IPS DF 4.7 (cell line): ENCODE measurements around the gene MBL2.

Source experiments
- DNase-seq: peaks from one replicate; pipeline ENCODE4 v3.0.0-alpha.2; 2013; ENCODE audit warnings: low spot score; ENCODE audit errors: extremely low read depth

Gene MBL2

GRCh38 chr10:52772623-52773022 is at the start of gene MBL2:
TSS of gene MBL2 (minus strand) at chr10:52772784. CDS start at chr10:52771635, 1,149 bp downstream.
- DNase-seq, result no peak

DNA sequence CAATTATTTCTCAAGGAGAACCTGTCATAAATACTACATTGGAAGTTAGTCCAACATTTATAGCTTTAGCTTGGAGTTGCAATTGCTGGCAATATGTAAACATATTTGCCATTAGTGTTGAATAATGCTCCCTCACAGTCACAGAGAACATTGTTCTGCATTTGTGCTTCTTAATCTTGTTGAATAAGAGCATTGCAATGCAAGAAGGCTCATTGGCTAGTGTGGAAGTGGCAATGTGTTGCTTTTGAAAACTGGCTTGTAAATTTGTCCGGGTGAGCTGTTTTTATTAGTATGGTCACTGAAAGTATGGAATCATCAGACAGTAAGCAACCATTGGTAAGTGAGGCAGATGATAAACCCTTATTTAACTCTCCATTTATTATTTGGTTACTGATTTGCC is 47.7 kb upstream of the MBL2 start:
- DNase-seq, result no peak

DNA sequence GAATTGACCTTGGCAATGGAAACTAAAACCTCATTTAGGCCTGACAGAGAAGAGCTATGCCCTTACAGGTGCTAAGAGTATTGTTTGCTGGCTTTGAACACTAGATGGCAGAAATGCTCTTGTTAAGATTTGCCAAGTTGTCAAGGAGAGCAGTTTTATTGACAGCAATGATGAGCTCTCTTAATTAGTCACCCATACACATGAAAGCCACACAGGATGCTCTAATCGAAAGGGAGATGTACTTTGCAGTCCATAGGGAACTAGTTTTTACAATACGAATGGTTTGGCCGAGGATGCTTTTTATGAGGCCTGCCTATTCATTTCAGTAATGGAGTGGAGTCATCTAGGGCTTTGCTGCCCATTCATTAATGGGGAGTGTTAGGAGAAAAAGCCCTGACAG is 45.4 kb upstream of the MBL2 start:
- peak; percentile 83 for DNase-seq

DNA sequence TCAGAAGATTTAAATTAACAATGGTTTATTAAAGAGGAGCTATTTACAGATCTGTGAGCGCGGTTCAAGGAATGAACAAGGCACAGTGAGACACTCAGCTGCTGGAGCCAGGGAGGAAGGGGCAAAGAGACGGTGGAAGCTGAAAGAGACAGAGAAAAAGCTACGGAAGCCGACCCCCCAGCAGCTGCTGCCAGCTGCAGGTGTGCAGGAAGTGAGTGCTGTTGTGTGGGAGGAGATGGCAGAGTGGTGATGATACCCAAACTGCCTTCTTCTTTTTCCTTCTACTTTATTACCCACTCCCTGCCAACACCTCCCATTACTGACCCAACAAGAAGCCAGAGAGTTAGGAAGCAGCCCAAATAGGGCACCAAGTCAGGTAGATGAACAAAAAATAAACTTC is 41.9 kb upstream of the MBL2 start:
- DNase-seq, result no peak

- no peak for DNase-seq
Measured at GRCh38 chr10:52811776-52812175, 39.2 kb upstream of the MBL2 start.

DNA sequence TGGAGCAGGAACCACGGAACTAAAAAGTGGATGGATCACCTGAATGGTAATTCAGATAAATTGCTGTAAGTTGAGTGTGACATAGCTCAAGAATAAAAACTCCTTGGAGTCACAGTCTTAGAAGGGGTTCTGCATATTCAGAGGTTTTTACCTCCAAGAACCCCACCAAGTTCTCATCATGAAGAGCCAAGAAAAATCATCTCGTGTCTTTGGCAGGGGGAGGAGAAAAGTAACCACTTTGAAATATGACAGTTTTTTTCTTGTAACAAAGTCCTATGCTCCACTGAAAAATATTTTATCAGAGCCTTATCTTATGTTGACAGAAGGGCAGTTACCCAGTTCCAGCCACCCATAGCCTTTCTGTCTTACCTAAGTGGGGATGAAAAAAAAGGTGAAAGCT is 38.2 kb upstream of the MBL2 start:
- DNase-seq, result no peak

GRCh38 chr10:52807803-52808202 is 35.2 kb upstream of the MBL2 start:
- DNase-seq, result no peak

- DNase-seq, result no peak
Measured at GRCh38 chr10:52805414-52806285, 33.1 kb upstream of the MBL2 start.

DNA sequence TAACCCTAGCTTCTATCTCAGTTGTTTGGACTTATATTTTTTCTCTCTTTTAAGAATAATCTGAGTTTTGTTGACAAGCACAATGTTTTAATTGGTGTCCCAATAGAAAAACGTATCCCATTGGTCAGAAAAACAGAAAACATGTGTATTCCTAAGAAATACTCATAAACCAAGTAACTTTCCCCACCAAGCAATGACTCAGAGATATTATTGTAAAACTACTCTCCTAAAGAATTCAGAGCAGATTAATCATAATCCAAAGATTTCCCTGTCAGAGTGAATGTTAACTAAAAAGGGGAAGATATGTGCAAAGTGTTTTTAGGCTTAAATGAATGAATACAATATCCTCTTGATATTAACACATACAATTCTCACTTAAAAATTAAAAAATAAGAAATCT is 29.4 kb upstream of the MBL2 start:
- DNase-seq, result no peak

- DNase-seq, result no peak
Measured at GRCh38 chr10:52786098-52786497, 13.5 kb upstream of the MBL2 start.

GRCh38 chr10:52785418-52785817 is 12.8 kb upstream of the MBL2 start:
- DNase-seq, result no peak

GRCh38 chr10:52783726-52784125 is 11.1 kb upstream of the MBL2 start:
- no peak for DNase-seq

- no peak for DNase-seq
Measured at GRCh38 chr10:52782554-52782953, 10.0 kb upstream of the MBL2 start.

DNA sequence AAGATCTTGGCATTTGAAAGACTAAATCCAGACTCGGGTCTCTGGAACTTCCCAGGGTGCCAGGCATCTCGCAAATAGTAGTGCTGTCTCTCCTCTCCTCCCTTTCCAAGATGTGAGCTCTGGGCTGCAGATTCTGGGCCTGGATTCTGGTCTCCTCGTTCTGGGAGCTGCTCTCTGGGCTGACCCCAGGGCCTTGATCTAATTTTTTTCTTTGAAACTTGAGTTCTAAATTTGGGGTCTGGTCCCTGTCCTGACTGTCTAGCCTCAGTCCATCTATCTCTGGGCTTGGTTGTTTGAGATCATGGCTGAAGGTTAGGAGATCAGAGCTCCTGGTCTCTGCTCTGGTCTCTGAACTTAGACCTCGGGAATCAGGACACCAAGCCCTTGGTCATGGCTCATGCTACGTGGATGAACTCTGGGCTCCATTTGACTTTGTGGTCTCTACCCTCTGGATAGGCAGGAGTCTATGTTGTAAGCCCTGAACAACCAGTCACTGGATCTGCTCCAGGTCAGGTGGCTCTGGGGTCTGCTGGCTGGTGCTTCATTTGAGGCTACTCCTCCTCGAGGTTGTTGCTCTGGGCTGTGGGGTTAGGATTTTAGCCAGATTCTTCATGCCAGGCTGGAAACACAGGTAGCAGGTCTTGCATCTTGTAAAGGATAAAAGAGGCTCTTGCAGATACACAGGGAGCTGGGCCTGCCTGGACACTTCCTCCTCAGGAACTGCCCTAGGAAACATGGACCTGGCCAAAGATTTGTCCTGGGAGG is 8.0 kb upstream of the MBL2 start:
- DNase-seq, result no peak

- DNase-seq, result peak; percentile 60
Measured at GRCh38 chr10:52779541-52780390, 7.2 kb upstream of the MBL2 start.

DNA sequence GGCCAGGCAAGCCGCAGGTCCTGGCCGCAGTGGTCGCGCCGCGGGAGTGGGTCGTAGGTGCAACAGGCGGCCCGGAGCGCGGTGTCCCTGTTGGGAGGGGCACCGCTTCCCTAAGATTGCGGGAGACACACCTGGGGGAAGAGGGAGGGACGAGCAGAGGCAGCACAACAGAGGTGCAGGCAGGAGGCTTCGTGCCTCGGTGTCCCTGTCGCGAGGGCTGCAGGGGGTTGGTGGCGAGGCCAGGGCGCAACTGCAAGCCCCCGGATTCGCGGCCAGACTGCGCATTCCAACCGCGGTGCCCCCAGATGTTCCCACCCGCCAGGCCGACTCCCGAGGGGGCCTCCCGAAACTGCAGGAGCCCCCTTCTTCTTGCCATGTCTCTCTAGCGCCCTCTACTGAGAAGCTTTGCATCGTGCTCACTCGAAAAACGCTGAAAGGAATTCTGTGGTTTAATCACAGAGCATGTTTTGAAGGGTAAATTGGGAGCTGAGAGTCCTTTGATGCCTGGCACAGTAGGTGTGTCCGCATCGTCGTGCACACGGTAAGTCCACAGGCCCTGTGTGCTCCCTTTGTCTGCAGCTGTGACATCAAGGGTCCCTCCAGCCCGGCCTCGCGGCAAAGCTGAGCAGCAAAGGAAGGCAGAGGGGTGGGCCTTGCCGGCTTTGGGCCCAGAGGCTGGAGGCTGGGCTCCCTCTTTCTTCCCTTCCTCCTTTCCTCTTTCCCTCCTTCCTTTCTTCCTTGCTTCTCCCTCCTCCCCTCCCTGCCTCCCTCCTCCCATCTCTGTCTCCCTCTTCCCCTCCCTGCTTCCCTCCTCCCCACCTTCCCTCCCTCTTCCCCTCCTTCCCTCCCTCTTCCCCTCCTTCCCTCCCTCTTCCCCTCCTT is 6.2 kb upstream of the MBL2 start:
- peak; percentile 16 for DNase-seq

GRCh38 chr10:52777414-52777813 is 4.8 kb upstream of the MBL2 start:
- no peak for DNase-seq

GRCh38 chr10:52776471-52776903 is 3.9 kb upstream of the MBL2 start:
- no peak for DNase-seq

GRCh38 chr10:52775132-52775647 is 2.6 kb upstream of the MBL2 start:
- DNase-seq, result no peak

GRCh38 chr10:52774600-52775106 is 2.1 kb upstream of the MBL2 start:
- no peak for DNase-seq
